GM12878 (cell line): Measurements from ENCODE around the gene COL4A2.

Source experiments
- JUNB ChIP-seq: IDR thresholded peaks from 2 replicates; pipeline ENCODE4 v1.6.1; 2016; ENCODE audit warnings: antibody characterized with exemption, mild to moderate bottlenecking
- SMC3 ChIP-seq: IDR thresholded peaks from 2 replicates; pipeline ENCODE4 v1.6.1; 2011; ENCODE audit warnings: low read length, improper control_type of control experiment, borderline replicate concordance
- ZNF622 ChIP-seq: fragments of 450-650 bp; IDR thresholded peaks from 2 replicates; pipeline ENCODE4 v1.6.1; 2017; ENCODE audit warnings: mild to moderate bottlenecking, inconsistent platforms
- ZSCAN29 ChIP-seq: fragments of 450-650 bp; IDR thresholded peaks from 2 replicates; pipeline ENCODE4 v1.6.1; 2017; ENCODE audit warnings: mild to moderate bottlenecking, moderate library complexity

DNA sequence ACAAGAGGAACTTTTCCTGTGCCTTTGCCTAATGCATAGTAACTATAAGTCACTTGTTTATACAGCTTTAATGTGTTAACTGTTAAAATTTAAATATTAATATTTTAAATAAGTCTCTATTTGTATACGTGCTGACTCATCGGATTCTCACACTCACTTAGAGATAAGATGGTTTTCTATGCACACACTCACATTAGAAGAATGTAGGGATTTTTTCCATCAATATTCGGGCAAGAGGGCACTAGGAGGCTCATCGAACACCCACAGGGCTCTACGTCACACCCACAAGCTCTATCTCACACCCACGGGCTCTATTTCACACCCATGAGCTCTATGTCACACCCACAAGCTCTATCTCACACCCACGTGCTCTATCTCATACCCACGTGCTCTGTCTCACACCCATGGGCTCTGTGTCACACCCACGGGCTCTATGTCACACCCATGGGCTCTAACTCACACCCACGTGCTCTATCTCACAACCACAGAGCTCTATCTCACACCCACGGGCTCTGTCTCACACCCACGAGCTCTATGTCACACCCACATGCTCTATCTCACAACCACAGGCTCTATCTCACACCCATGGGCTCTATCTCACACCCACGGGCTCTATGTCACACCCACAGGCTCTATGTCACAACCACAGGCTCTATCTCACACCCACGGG, 73.4 kb downstream of the COL4A2 start:
- TF ChIP-seq ZNF622 (no peak), ZSCAN29 (no peak), JUNB (no peak), SMC3 (no peak)
